HFF-Myc (cell line): Measurements from ENCODE around the gene HS6ST2.

Source experiments
- DNase-seq: peaks from one replicate; pipeline ENCODE4 v3.0.0-alpha.2; 2011; ENCODE audit warnings: low read depth; ENCODE audit errors: extremely low read depth
- H3K4me3 ChIP-seq: replicated peaks from 2 replicates; pipeline ENCODE4 v1.5.1; 2011; ENCODE audit warnings: low read depth, mild to moderate bottlenecking, control low read depth, low read length
- TF ChIP-seq, protein P1 (sequence below): IDR thresholded peaks from 2 replicates; pipeline ENCODE4 v1.5.1; 2012; ENCODE audit warnings: mild to moderate bottlenecking, low read depth, low read length, control low read depth; ENCODE audit errors: missing control alignments

HS6ST2 gene

DNA sequence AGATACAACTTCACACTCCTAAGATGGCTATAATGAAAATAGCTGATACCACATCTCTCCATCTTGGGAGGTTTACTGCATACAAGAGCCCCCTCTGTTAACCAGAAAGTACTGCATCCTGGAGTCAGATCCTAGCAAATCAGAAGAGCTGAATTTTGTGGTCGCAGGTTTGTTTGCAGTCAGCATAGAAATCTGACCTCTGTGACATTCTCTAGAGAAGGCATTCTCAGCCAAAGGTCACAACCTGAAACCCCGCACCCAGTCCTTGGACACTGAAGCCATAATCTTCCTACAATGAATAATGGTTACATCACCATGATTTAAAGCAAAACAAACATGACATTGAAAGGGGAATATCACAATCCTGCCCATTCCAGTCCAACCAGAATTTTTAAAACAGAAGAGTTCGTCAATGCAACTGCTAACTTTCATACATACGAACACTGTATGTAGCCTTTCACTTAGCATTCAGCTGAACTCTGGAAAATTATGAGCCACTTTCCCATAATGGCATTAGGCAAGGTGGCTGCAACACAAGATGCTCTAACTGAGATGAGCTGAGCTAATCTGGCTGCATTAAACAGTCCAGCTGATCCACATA is 17.6 kb downstream of the HS6ST2 start:
- no peak overlapping the region for H3K4me3 ChIP-seq
- TF ChIP-seq, protein P1, sequence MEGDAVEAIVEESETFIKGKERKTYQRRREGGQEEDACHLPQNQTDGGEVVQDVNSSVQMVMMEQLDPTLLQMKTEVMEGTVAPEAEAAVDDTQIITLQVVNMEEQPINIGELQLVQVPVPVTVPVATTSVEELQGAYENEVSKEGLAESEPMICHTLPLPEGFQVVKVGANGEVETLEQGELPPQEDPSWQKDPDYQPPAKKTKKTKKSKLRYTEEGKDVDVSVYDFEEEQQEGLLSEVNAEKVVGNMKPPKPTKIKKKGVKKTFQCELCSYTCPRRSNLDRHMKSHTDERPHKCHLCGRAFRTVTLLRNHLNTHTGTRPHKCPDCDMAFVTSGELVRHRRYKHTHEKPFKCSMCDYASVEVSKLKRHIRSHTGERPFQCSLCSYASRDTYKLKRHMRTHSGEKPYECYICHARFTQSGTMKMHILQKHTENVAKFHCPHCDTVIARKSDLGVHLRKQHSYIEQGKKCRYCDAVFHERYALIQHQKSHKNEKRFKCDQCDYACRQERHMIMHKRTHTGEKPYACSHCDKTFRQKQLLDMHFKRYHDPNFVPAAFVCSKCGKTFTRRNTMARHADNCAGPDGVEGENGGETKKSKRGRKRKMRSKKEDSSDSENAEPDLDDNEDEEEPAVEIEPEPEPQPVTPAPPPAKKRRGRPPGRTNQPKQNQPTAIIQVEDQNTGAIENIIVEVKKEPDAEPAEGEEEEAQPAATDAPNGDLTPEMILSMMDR = no peak
- no peak for DNase-seq

DNA sequence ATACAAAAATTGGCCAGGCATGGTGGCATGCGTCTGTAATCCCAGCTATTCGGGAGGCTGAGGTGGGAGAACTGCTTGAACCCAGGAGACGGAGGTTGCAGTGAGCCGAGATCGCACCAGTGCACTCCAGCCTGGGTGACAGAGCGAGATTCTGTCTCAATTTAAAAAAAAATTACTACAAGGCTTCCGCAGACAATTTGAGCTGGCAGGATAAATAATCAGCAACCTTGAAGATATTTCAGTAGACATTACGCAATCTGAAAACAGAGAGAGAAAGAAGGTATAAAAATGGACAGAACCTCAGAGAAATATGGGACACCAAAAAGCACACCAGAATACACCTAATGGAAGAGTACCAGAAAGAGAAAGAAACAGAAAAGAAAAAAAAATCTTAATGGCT is 25.3 kb downstream of the HS6ST2 start:
- DNase-seq = no peak
- H3K4me3 ChIP-seq = no peak overlapping the region
- TF ChIP-seq, protein P1 = no peak

DNA sequence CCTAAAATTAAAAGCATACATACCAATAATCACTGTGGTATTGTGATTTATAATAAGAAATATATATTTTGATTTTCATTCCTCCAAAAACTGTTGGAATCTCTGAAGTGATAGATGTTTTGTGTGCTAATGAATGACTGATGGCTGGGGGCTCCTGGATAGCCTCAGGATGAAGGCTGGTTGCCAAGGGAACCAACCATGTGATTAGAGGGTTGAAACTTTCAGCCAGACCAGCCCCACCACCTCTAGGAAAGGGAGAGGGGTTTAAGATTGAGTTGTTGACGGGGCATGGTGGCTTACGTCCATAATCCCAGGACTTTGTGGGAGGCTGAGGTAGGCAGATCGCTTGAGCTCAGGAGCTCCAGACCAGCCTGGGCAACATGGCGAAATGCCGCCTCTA is 34.0 kb downstream of the HS6ST2 start:
- H3K4me3 ChIP-seq = no peak overlapping the region
- DNase-seq = no peak
- TF ChIP-seq, protein P1 = no peak

DNA sequence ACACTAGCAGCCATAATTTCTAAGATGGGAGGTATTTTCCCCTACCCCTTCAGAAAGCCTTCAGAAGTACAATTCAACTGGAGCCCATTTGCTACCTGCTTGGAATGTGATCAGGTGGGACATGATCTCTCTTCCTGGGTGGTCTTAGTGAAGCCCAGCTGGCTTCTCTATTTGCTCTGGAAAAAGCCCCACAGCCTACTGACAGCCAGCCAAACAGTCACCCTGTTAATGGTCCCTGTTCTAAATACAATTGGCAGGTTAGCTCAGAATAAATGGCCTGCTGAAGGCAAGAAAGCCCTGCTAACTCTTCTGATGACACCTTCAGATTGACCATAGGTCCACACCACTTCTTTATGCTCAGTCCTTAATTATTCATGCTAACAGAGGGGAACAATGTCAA is 39.9 kb downstream of the HS6ST2 start:
- no peak for DNase-seq
- TF ChIP-seq, protein P1 = no peak
- H3K4me3 ChIP-seq = no peak overlapping the region

DNA sequence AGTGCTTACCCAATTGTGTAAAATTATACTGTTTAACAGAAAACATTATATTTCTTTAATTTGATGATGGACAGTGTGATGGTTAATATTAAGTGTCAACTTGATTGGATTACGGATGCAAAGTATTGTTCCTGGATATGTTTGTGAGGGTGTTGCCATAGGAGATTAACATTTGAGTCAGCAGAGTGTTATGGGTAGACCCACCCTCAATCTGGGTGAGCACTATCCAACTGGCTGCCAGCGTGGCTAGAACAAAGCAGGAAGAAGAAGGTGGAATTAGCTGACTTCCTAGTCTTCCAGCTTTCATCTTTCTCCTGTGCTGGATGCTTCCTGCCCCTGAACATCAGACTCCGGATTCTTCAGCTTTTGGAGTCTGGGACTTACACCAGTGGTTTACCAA is 42.1 kb downstream of the HS6ST2 start:
- DNase-seq = no peak
- H3K4me3 ChIP-seq = no peak overlapping the region
- TF ChIP-seq, protein P1 = no peak

DNA sequence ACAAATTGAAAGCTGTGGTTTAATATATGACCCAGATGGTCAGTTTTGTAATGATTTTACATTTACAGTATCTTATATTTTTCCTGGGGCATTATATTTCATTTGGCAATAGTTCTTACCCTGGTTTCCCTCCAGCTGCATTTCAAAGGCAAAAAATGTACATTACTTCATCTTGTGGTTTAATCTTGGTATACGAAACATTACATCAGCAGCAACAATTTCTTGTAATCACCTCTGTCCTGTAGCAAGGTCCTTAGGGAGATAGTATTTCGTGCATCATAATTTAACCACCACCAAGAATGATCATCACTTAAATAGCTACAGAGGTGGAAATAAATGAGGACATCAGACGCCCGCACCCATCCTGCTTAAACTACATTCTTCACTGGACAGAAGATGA is 48.8 kb downstream of the HS6ST2 start:
- no peak overlapping the region for H3K4me3 ChIP-seq
- TF ChIP-seq, protein P1 = no peak
- no peak for DNase-seq

DNA sequence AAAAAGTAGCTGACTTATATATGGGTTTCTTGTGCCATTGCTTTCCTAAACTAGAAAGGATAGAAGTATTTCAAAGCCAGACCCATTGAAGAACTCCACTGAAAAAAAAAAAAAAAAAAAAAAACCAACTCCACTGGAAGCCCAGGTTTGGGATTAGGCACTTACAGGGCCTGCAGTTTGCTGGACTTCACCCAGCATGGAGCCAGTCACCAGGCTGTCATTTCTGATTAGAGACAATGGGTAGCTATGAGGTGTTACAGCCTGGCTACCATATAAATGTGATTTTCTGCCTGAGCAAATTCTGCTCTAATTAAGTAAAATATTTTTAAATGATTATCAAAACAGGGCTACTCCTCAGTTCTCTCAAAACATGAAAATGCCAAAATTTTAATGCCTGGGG is 49.5 kb downstream of the HS6ST2 start:
- TF ChIP-seq, protein P1 = no peak
- no peak overlapping the region for H3K4me3 ChIP-seq
- DNase-seq = no peak
